ENCODE measurements around the gene MYL10. TPM values are rescaled to one million over a fixed set of nuclear protein-coding genes. Genes with fewer than 3 reads are reported as not detected.

MYL10 gene
- total RNA-seq, 1 donor from 2014 or later, result not detected

DNA sequence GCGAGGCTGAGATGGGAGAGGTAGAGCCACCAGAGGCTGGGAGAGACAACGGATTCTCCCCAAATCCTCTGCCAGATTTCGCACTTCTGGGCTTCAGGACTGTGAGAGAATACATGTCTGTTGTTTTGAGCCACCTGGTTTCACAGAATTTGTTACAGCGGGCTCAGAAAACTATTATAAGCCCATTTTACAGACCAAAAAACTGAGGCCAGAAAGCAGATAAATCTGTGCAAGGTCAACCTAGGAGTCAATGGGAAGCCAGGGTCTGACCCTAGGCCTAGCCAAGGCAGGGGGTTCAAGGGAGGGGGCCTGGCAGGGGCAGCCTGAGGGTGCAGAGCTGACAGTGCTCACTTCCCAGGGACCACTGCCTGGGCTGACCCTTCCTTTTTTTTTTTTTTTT lies 8.7 kb downstream of the MYL10 start:
- H3K9me3 Mint-ChIP-seq (ENCODE audit: low read depth), result no peaks in the 10 kb centered on the region
- TF ChIP-seq, protein P1, sequence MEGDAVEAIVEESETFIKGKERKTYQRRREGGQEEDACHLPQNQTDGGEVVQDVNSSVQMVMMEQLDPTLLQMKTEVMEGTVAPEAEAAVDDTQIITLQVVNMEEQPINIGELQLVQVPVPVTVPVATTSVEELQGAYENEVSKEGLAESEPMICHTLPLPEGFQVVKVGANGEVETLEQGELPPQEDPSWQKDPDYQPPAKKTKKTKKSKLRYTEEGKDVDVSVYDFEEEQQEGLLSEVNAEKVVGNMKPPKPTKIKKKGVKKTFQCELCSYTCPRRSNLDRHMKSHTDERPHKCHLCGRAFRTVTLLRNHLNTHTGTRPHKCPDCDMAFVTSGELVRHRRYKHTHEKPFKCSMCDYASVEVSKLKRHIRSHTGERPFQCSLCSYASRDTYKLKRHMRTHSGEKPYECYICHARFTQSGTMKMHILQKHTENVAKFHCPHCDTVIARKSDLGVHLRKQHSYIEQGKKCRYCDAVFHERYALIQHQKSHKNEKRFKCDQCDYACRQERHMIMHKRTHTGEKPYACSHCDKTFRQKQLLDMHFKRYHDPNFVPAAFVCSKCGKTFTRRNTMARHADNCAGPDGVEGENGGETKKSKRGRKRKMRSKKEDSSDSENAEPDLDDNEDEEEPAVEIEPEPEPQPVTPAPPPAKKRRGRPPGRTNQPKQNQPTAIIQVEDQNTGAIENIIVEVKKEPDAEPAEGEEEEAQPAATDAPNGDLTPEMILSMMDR (IDR thresholded peaks at IDR 0.05; ENCODE audit: unreplicated experiment), result no peak
- no peaks in the 10 kb centered on the region for H3K4me1 Mint-ChIP-seq (ENCODE audit: low read depth)
- peaks cover 23% of the 10 kb centered on the region for H3K27me3 Mint-ChIP-seq
- DNase-seq (ENCODE audit: low spot score, unreplicated experiment), result no peak
- no peaks in the 10 kb centered on the region for H3K36me3 Mint-ChIP-seq (ENCODE audit: insufficient read depth)
- no peak overlapping the region for H3K27ac Mint-ChIP-seq
- H3K4me3 Mint-ChIP-seq (ENCODE audit: low read depth), result no peak overlapping the region

DNA sequence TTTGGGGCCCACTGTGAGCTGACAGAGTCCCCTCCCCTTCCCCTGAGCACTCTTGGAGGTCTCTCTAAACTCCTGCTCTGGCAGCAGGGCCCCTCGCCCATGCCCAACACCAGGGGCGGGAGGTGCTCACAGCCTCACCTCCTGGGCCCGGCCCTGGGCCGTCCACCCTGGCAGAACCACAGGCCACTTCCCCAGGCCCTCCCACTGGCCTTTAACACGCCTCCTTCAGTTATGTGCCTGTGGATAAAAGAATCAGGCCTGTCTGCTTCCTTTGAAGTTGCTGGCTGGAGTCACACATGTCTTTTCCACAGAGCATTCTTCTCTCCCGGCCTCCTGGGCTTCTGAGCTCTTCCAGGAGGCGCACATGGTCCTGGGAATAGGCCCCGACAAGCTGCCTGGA lies 10.2 kb downstream of the MYL10 start:
- no peak overlapping the region for H3K4me3 Mint-ChIP-seq (ENCODE audit: low read depth)
- H3K27me3 Mint-ChIP-seq, result peaks cover 24% of the 10 kb centered on the region
- TF ChIP-seq, protein P1 (IDR thresholded peaks at IDR 0.05; ENCODE audit: unreplicated experiment), result no peak
- H3K27ac Mint-ChIP-seq, result no peak overlapping the region
- H3K9me3 Mint-ChIP-seq (ENCODE audit: low read depth), result no peaks in the 10 kb centered on the region
- DNase-seq (ENCODE audit: low spot score, unreplicated experiment), result no peak
- H3K4me1 Mint-ChIP-seq (ENCODE audit: low read depth), result no peaks in the 10 kb centered on the region
- H3K36me3 Mint-ChIP-seq (ENCODE audit: insufficient read depth), result no peaks in the 10 kb centered on the region

DNA sequence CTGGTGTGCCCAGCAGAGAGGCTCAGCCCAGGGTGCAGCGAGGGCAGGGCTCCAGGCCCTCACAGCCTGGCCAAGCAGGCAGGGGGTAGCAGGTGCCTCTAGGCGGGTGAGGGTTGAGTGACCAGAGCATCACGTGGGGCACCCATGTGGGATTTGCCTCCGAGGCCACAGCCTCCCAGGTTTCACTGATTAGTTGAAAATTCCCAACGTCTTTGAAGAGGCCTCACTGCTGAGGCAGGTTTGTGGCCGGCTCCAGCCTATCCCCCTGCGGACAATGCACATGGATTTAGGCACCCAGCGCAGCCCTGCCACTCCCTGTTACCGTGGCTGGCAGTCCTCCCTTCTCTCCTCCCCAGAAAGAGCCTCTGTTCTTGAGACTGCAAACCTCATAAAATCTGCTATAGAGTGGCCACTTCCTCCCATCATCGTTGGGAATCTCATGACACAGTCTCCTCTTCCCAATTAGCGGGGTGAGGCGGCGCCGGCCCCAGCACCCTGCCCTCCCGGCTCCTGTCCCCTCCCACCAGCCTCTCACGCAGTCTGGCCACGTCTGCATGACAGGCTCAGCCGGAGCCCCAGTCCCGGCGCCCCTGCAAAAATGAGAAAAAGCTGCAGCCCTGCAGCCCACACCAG lies 10.8 kb downstream of the MYL10 start:
- no peaks in the 10 kb centered on the region for H3K9me3 Mint-ChIP-seq (ENCODE audit: low read depth)
- TF ChIP-seq, protein P1 (IDR thresholded peaks at IDR 0.05; ENCODE audit: unreplicated experiment), result no peak
- peaks cover 27% of the 10 kb centered on the region for H3K27me3 Mint-ChIP-seq
- H3K27ac Mint-ChIP-seq, result no peak overlapping the region
- H3K36me3 Mint-ChIP-seq (ENCODE audit: insufficient read depth), result no peaks in the 10 kb centered on the region
- H3K4me1 Mint-ChIP-seq (ENCODE audit: low read depth), result peaks cover under 1% of the 10 kb centered on the region
- DNase-seq (ENCODE audit: low spot score, unreplicated experiment), result no peak
- no peak overlapping the region for H3K4me3 Mint-ChIP-seq (ENCODE audit: low read depth)

DNA sequence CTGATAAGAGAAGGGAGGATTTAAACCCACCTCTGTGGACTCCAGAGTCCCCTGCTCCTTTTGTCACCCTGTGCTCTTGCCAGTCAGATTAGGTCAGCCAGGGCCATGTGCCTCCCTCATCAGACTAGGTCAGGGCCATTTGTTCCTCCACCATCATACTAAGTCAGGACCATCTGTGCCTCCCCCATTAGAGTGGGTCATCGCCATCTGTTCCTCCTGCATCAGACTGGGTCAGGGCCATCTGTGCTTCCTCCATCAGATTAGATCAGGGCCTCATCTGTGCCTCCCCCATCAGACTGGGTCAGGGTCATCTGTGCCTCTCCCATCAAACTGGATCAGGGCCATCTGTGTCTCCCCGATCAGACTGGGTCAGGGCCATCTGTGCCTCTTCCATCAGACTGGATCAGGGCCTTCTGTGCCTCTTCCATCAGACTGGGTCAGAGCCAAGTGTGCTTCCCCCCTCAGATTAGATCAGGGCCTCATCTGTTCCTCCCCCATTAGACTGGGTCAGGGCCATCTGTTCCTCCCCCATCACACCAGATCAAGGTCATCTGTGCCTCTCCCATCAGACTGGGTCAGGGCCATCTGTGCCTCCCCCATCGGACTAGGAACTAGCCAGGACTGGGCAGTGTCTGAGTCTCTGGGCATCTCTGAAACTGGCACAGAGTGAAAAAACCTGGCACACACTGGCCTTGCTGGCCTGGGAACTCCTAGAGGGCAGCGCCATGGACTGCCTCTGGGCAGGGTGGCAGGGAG lies 11.5 kb downstream of the MYL10 start:
- DNase-seq (ENCODE audit: low spot score, unreplicated experiment), result no peak
- H3K9me3 Mint-ChIP-seq (ENCODE audit: low read depth), result no peaks in the 10 kb centered on the region
- H3K36me3 Mint-ChIP-seq (ENCODE audit: insufficient read depth), result no peaks in the 10 kb centered on the region
- H3K4me1 Mint-ChIP-seq (ENCODE audit: low read depth), result peaks cover 3% of the 10 kb centered on the region
- H3K27me3 Mint-ChIP-seq, result peaks cover 34% of the 10 kb centered on the region
- TF ChIP-seq, protein P1 (IDR thresholded peaks at IDR 0.05; ENCODE audit: unreplicated experiment), result no peak
- H3K4me3 Mint-ChIP-seq (ENCODE audit: low read depth), result no peak overlapping the region
- peak overlapping the region; percentile 29 for H3K27ac Mint-ChIP-seq

DNA sequence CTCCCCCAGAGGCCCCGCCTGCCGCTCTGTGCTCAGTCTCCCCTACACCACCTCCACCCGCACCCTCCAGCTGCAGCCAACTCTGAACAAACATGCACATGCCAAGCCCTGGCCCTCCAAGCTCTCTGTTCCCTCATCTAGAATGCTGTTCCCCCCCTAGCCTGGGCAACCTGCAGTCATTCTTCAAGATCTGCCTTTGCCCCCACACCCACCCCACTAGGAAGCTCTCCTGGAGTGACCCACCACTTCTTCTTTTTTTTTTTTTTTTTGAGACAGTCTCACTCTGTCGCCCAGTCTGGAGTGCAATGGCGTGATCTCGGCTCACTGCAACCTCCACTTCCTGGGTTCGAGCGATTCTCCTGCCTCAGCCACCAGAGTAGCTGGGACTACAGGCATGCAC lies 13.7 kb downstream of the MYL10 start:
- no peak for DNase-seq (ENCODE audit: low spot score, unreplicated experiment)
- Mint-ChIP-seq H3K4me1 (ENCODE audit: low read depth) (peaks cover 3% of the 10 kb centered on the region), H3K9me3 (ENCODE audit: low read depth) (no peaks in the 10 kb centered on the region), H3K27me3 (peaks cover 35% of the 10 kb centered on the region), H3K36me3 (ENCODE audit: insufficient read depth) (no peaks in the 10 kb centered on the region), H3K27ac (no peak overlapping the region), H3K4me3 (ENCODE audit: low read depth) (no peak overlapping the region)
- TF ChIP-seq, protein P1 (IDR thresholded peaks at IDR 0.05; ENCODE audit: unreplicated experiment), result no peak

All from progenitor cell of endocrine pancreas (in vitro differentiated cells).